Measurements from ENCODE around the gene NECAB2. TPM values are rescaled to one million over a fixed set of nuclear protein-coding genes. Genes with fewer than 3 reads are reported as not detected.

Gene NECAB2
- total RNA-seq, 1 donor from 2014 or later: 0.32 TPM

DNA sequence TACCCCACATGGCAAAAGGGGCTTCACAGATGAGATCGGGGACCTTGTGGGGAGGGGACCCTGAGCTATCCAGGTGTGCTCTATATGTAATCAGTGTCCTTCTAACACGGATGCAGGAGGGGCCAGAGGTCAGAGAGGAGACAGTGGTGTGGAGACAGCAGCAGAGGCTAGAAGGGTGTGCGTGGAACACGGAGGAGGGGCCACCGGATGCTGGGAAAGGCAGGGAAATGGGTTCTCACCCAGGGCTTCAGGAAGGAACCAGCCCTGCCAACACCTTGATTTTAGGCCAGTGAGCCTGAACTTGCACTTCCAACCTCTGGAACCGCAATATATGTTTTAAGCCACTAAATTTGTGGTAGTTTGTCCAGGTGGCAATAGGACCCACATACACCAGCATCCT is 79.2 kb downstream of the NECAB2 start:
- no peak for TF ChIP-seq EZH2 (IDR thresholded peaks at IDR 0.05; ENCODE audit: insufficient read depth, low read length)
- TF ChIP-seq, protein P1, sequence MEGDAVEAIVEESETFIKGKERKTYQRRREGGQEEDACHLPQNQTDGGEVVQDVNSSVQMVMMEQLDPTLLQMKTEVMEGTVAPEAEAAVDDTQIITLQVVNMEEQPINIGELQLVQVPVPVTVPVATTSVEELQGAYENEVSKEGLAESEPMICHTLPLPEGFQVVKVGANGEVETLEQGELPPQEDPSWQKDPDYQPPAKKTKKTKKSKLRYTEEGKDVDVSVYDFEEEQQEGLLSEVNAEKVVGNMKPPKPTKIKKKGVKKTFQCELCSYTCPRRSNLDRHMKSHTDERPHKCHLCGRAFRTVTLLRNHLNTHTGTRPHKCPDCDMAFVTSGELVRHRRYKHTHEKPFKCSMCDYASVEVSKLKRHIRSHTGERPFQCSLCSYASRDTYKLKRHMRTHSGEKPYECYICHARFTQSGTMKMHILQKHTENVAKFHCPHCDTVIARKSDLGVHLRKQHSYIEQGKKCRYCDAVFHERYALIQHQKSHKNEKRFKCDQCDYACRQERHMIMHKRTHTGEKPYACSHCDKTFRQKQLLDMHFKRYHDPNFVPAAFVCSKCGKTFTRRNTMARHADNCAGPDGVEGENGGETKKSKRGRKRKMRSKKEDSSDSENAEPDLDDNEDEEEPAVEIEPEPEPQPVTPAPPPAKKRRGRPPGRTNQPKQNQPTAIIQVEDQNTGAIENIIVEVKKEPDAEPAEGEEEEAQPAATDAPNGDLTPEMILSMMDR (IDR thresholded peaks at IDR 0.05; ENCODE audit: insufficient read depth, low read depth, low read length): no peak
- H2AFZ ChIP-seq (ENCODE audit: low read depth, low read length): no peak overlapping the region
- no peaks in the 10 kb centered on the region for H3K79me2 ChIP-seq (ENCODE audit: insufficient read depth, low read length)
- DNase-seq (ENCODE audit: low read depth): no peak
- H3K4me1 ChIP-seq (ENCODE audit: insufficient read depth, low read length): no peaks in the 10 kb centered on the region
- H3K27ac ChIP-seq (ENCODE audit: low read depth, low read length): no peak overlapping the region
- peaks cover 14% of the 10 kb centered on the region for H3K27me3 ChIP-seq (ENCODE audit: insufficient read depth, low read length)
- Mint-ChIP-seq H3K4me1 (ENCODE audit: low read depth, unreplicated experiment) (peaks cover 2% of the 10 kb centered on the region), H3K27ac (ENCODE audit: unreplicated experiment) (no peak overlapping the region), H3K9me3 (ENCODE audit: unreplicated experiment) (no peaks in the 10 kb centered on the region), H3K4me3 (ENCODE audit: unreplicated experiment) (no peak overlapping the region), H3K27me3 (ENCODE audit: low read depth, unreplicated experiment) (peaks cover 6% of the 10 kb centered on the region), H3K36me3 (ENCODE audit: low read depth, unreplicated experiment) (peaks cover 6% of the 10 kb centered on the region)
- H4K20me1 ChIP-seq (ENCODE audit: insufficient read depth, low read length): peaks cover 12% of the 10 kb centered on the region
- no peak overlapping the region for H3K4me3 ChIP-seq (ENCODE audit: insufficient read depth, low read depth, low read length)
- no peak overlapping the region for H3K4me2 ChIP-seq (ENCODE audit: low read length)
- H3K36me3 ChIP-seq (ENCODE audit: insufficient read depth, low read length): no peaks in the 10 kb centered on the region
- no peaks in the 10 kb centered on the region for H3K9me3 ChIP-seq (ENCODE audit: insufficient read depth, low read depth, low read length)
- FAIRE-seq: no peak
- H3K9ac ChIP-seq (ENCODE audit: low read length): no peak overlapping the region

DNA sequence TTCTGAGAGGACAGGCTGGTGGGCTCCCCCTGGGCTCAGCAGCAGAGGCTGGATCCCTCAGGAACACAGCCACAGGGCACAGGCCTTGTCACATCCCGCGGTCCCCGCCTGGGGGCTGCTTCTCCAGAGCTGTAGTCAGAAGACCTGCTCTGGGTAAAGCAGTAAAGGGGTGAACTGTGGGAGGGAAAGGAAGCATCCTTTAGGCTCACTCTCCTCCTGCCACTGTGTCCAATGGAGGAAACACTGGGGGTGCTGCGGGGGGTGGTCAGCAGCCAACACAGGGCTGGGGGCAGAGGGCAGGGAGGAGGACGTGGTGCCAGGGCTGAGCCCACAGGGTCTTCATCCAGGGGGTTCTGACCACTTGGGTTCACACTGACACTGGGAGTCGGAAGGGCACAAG is 79.6 kb downstream of the NECAB2 start:
- H3K27me3 ChIP-seq (ENCODE audit: insufficient read depth, low read length): peaks cover 14% of the 10 kb centered on the region
- H3K4me1 ChIP-seq (ENCODE audit: insufficient read depth, low read length): no peaks in the 10 kb centered on the region
- H3K9me3 Mint-ChIP-seq (ENCODE audit: unreplicated experiment): no peaks in the 10 kb centered on the region
- H3K4me1 Mint-ChIP-seq (ENCODE audit: low read depth, unreplicated experiment): peaks cover 2% of the 10 kb centered on the region
- peaks cover 2% of the 10 kb centered on the region for H3K27me3 Mint-ChIP-seq (ENCODE audit: low read depth, unreplicated experiment)
- H3K79me2 ChIP-seq (ENCODE audit: insufficient read depth, low read length): no peaks in the 10 kb centered on the region
- no peak overlapping the region for H3K27ac Mint-ChIP-seq (ENCODE audit: unreplicated experiment)
- FAIRE-seq (no peak), DNase-seq (ENCODE audit: low read depth) (no peak)
- H3K9me3 ChIP-seq (ENCODE audit: insufficient read depth, low read depth, low read length): no peaks in the 10 kb centered on the region
- no peak for TF ChIP-seq EZH2 (IDR thresholded peaks at IDR 0.05; ENCODE audit: insufficient read depth, low read length)
- TF ChIP-seq, protein P1 (IDR thresholded peaks at IDR 0.05; ENCODE audit: insufficient read depth, low read depth, low read length): no peak
- H3K4me3 Mint-ChIP-seq (ENCODE audit: unreplicated experiment): no peak overlapping the region
- H2AFZ ChIP-seq (ENCODE audit: low read depth, low read length): no peak overlapping the region
- H3K36me3 Mint-ChIP-seq (ENCODE audit: low read depth, unreplicated experiment): peaks cover 6% of the 10 kb centered on the region
- peaks cover 1% of the 10 kb centered on the region for H3K36me3 ChIP-seq (ENCODE audit: insufficient read depth, low read length)
- no peak overlapping the region for H3K4me3 ChIP-seq (ENCODE audit: insufficient read depth, low read depth, low read length)
- no peak overlapping the region for H3K4me2 ChIP-seq (ENCODE audit: low read length)
- H3K9ac ChIP-seq (ENCODE audit: low read length): no peak overlapping the region
- H3K27ac ChIP-seq (ENCODE audit: low read depth, low read length): no peak overlapping the region
- peaks cover 16% of the 10 kb centered on the region for H4K20me1 ChIP-seq (ENCODE audit: insufficient read depth, low read length)

DNA sequence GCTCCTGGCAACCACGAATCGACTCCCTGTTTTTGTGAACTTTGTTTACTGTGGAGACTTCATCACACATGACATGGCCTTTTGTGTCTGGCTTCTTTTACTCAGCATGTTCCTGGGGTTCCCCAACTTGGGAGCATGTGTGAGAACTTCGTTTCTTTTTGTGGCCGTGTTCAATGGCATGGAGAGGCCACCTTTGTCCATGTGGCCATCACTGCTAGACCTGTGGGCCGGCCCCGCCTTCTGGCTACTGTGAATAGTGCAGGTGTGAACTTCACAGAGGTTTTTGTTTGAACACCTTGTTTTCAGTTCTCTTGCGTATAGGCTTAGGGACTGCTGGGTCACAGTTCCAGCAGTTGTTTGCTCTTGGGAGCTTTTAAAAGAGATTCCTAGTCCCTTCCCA is 80.2 kb downstream of the NECAB2 start:
- H4K20me1 ChIP-seq (ENCODE audit: insufficient read depth, low read length): peaks cover 23% of the 10 kb centered on the region
- H3K4me1 ChIP-seq (ENCODE audit: insufficient read depth, low read length): no peaks in the 10 kb centered on the region
- Mint-ChIP-seq H3K27me3 (ENCODE audit: low read depth, unreplicated experiment) (peaks cover 2% of the 10 kb centered on the region), H3K27ac (ENCODE audit: unreplicated experiment) (no peak overlapping the region), H3K4me3 (ENCODE audit: unreplicated experiment) (no peak overlapping the region), H3K36me3 (ENCODE audit: low read depth, unreplicated experiment) (peaks cover 6% of the 10 kb centered on the region), H3K4me1 (ENCODE audit: low read depth, unreplicated experiment) (peaks cover 2% of the 10 kb centered on the region), H3K9me3 (ENCODE audit: unreplicated experiment) (no peaks in the 10 kb centered on the region)
- no peaks in the 10 kb centered on the region for H3K79me2 ChIP-seq (ENCODE audit: insufficient read depth, low read length)
- H3K36me3 ChIP-seq (ENCODE audit: insufficient read depth, low read length): peaks cover 5% of the 10 kb centered on the region
- peaks cover 10% of the 10 kb centered on the region for H3K27me3 ChIP-seq (ENCODE audit: insufficient read depth, low read length)
- no peak for TF ChIP-seq EZH2 (IDR thresholded peaks at IDR 0.05; ENCODE audit: insufficient read depth, low read length)
- TF ChIP-seq, protein P1 (IDR thresholded peaks at IDR 0.05; ENCODE audit: insufficient read depth, low read depth, low read length): no peak
- no peak overlapping the region for H3K27ac ChIP-seq (ENCODE audit: low read depth, low read length)
- H3K4me2 ChIP-seq (ENCODE audit: low read length): no peak overlapping the region
- H3K9me3 ChIP-seq (ENCODE audit: insufficient read depth, low read depth, low read length): no peaks in the 10 kb centered on the region
- no peak overlapping the region for H3K4me3 ChIP-seq (ENCODE audit: insufficient read depth, low read depth, low read length)
- FAIRE-seq: no peak
- DNase-seq (ENCODE audit: low read depth): no peak
- no peak overlapping the region for H3K9ac ChIP-seq (ENCODE audit: low read length)
- H2AFZ ChIP-seq (ENCODE audit: low read depth, low read length): no peak overlapping the region
